HG03175 (cell line): Measurements from ENCODE around the gene PAQR7.

Source experiments
- ATAC-seq: cut with Tn5 transposase; IDR thresholded peaks from one replicate; pipeline ENCODE4 v1.9.1; 2021; ENCODE audit warnings: mild to moderate bottlenecking, moderate library complexity; ENCODE audit not compliant: unreplicated experiment

The PAQR7 gene

GRCh38 chr1:25874635-25875153 lies 814 bp downstream of the PAQR7 start:
- no peak for ATAC-seq

GRCh38 chr1:25874209-25874608 lies 1.3 kb downstream of the PAQR7 start:
- no peak for ATAC-seq

GRCh38 chr1:25873120-25873519 lies 2.4 kb downstream of the PAQR7 start:
- no peak for ATAC-seq

GRCh38 chr1:25872713-25873112 lies 2.8 kb downstream of the PAQR7 start:
- no peak for ATAC-seq

- ATAC-seq, result no peak
Observed at GRCh38 chr1:25871704-25872494, 3.6 kb downstream of the PAQR7 start.

GRCh38 chr1:25871086-25871703 lies 4.3 kb downstream of the PAQR7 start:
- no peak for ATAC-seq

- ATAC-seq, result no peak
Observed at GRCh38 chr1:25870614-25871013, 4.9 kb downstream of the PAQR7 start.

- no peak for ATAC-seq
Observed at GRCh38 chr1:25869909-25870606, 5.5 kb downstream of the PAQR7 start.

- no peak for ATAC-seq
Observed at GRCh38 chr1:25867210-25867991, 8.1 kb downstream of the PAQR7 start.

GRCh38 chr1:25866288-25866687 lies 9.2 kb downstream of the PAQR7 start:
- ATAC-seq, result no peak

GRCh38 chr1:25864434-25864833 lies 11.1 kb downstream of the PAQR7 start:
- ATAC-seq, result no peak

- no peak for ATAC-seq
Observed at GRCh38 chr1:25863486-25864262, 11.8 kb downstream of the PAQR7 start.

GRCh38 chr1:25862785-25863485 lies 12.6 kb downstream of the PAQR7 start:
- ATAC-seq, result no peak

GRCh38 chr1:25861316-25862286 lies 13.9 kb downstream of the PAQR7 start:
- ATAC-seq, result no peak

- peak; percentile 91 for ATAC-seq
Observed at GRCh38 chr1:25858906-25859789, 16.4 kb downstream of the PAQR7 start, which contains the start of gene AUNIP. TSS of gene AUNIP (minus strand) at chr1:25859457. CDS start at chr1:25859357, 100 bp downstream.

GRCh38 chr1:25858494-25858893 lies 17.0 kb downstream of the PAQR7 start:
- ATAC-seq, result no peak

GRCh38 chr1:25856856-25857255 lies 18.7 kb downstream of the PAQR7 start:
- ATAC-seq, result no peak
